Muscle layer of colon (tissue), 2 donors: ENCODE measurements around the gene GHRHR.

Source experiments
- H3K27ac ChIP-seq: one replicate; pipeline ENCODE4 v1.7.0; 2013; ENCODE audit warnings: low read depth, mild to moderate bottlenecking, low read length, moderate library complexity
- H3K27me3 ChIP-seq, 2 donors: one replicate each; pipeline ENCODE4 v1.7.0; 2013; ENCODE audit warnings: low read length in 2 of 2, mild to moderate bottlenecking in 2 of 2; ENCODE audit not compliant: insufficient read depth in 2 of 2, control insufficient read depth in 1 of 2
- H3K36me3 ChIP-seq: one replicate; pipeline ENCODE4 v1.7.0; 2013; ENCODE audit warnings: mild to moderate bottlenecking, low read length; ENCODE audit not compliant: insufficient read depth
- H3K4me1 ChIP-seq: one replicate; pipeline ENCODE4 v1.7.0; 2013; ENCODE audit warnings: mild to moderate bottlenecking, low read length; ENCODE audit not compliant: insufficient read depth
- H3K4me3 ChIP-seq, 2 donors: one replicate each; pipeline ENCODE4 v1.7.0; 2013; ENCODE audit warnings: low read length in 2 of 2, low read depth in 1 of 2, mild to moderate bottlenecking in 1 of 2, moderate library complexity in 1 of 2
- H3K9ac ChIP-seq: one replicate; pipeline ENCODE4 v1.7.0; 2013; ENCODE audit warnings: low read length
- H3K9me3 ChIP-seq: one replicate; pipeline ENCODE4 v1.7.0; 2013; ENCODE audit warnings: mild to moderate bottlenecking, low read length
- donor health status: abdominal sarcoma.
- donor health status: Adenocarcinoma of cecum.

GHRHR gene

DNA sequence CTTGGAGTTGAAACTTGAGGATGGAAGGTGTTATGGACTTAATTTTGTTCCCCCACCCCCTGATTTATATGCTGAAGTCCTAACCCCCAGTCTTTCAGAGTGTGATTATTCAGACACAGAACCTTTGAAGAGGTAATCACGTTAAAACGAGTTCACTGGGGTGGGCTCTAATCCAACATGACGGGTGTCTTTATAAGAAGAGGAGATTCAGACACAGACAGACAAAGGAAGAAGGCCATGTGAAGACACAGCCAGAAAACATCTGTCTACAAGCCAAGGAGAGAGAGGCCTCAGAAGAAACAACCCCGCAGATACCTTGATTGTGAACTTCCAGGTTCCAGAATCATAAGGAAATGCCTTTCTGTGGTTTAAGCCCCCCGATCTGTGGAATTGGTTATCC, 37.0 kb downstream of the GHRHR start:
- Histone ChIP-seq H3K27ac (no peak overlapping the region), H3K27me3 (no peaks in the 10 kb centered on the region), H3K4me3 (no peak overlapping the region)

DNA sequence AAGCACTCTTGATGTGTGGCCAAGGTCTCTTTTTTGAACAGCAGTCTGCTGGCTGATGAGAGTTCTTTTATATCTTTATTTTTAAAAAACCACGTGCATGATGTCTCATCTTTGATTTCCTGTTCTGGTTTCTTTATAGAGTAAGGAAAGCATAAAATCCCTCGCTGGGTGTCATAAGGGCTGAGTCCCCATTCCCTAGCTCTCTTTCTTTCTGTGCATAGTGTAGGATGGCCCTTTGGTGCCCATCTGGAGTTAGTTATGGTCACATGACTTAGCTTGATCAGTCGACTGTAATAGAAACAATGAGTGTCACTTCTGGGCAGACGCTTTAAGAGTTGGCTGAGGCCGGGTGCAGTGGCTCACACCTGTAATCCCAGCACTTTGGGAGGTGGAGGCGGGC, 38.5 kb downstream of the GHRHR start:
- H3K9ac ChIP-seq: no peak overlapping the region
- H3K27me3 ChIP-seq: no peaks in the 10 kb centered on the region
- H3K9me3 ChIP-seq: no peaks in the 10 kb centered on the region
- no peaks in the 10 kb centered on the region for H3K36me3 ChIP-seq
- no peak overlapping the region for H3K4me3 ChIP-seq
- no peak overlapping the region for H3K27ac ChIP-seq
- no peaks in the 10 kb centered on the region for H3K4me1 ChIP-seq

More for the DNA sequence above, 37.0 kb downstream of the GHRHR start:
- Histone ChIP-seq H3K36me3 (no peaks in the 10 kb centered on the region), H3K4me1 (no peaks in the 10 kb centered on the region), H3K9ac (no peak overlapping the region), H3K9me3 (no peaks in the 10 kb centered on the region)

DNA sequence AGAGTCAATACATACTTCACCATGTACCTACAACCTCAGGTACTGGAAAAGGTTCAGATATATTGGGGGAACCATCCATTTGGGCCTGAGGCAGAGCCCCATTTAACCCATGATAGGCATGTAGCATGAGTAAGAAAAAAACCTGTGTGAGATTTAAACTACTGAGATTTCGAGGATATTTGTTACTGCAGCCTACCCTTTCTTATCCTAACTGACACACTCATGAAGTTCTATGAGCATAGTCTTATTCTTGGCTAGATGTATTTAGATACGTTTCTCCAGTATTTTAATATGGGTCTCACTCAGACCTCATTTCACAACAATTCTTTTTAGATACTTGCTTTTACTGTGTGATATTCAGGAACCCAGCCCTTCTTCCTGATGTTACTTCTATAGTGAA, 39.3 kb downstream of the GHRHR start:
- no peak overlapping the region for H3K4me3 ChIP-seq
- H3K27ac ChIP-seq: no peak overlapping the region
- H3K36me3 ChIP-seq: no peaks in the 10 kb centered on the region
- H3K9ac ChIP-seq: no peak overlapping the region
- H3K27me3 ChIP-seq: no peaks in the 10 kb centered on the region
- H3K4me1 ChIP-seq: no peaks in the 10 kb centered on the region
- H3K9me3 ChIP-seq: no peaks in the 10 kb centered on the region

DNA sequence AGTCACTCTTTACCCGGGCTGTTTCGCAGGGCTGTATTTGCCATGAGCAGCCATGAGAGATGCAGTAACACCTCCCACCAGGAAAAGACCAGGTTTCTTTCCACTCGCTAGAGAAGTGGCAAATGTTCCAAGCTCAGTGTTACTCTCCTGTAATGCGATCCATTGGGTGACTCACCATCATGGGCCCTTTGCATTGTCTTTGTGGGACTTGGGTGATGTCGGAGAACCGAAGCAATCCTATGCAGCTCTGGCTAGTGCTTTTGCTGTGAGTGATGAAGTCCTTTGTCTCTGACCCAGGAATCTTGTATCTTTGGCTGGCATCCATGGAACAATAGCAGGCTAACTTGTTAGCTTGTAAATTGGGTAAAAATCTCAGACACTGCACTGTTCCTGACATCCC, 40.0 kb downstream of the GHRHR start:
- Histone ChIP-seq H3K4me1 (no peaks in the 10 kb centered on the region), H3K27ac (no peak overlapping the region), H3K4me3 (no peak overlapping the region), H3K9ac (no peak overlapping the region), H3K36me3 (no peaks in the 10 kb centered on the region), H3K27me3 (no peaks in the 10 kb centered on the region), H3K9me3 (no peaks in the 10 kb centered on the region)

DNA sequence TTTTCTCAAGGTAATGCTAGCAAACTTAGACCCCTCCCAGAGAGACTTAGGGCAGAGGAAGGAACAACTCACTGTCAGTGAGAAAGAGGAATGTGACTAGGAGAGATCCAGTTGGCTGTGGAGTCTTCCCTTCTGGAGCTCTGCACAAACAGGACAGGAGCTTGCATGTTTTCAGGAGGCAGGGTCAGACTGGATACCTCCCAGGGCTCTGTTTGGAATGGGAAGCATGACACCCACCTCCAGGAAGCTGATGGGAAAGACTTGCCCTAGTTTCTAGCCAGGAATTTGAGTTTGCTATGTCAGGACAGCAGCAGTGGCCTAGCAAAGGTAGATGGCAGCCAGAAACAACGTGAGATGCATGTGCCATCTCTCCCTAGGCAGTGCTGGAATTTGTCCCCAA, 40.6 kb downstream of the GHRHR start:
- no peaks in the 10 kb centered on the region for H3K27me3 ChIP-seq
- no peaks in the 10 kb centered on the region for H3K36me3 ChIP-seq
- H3K9ac ChIP-seq: no peak overlapping the region
- no peaks in the 10 kb centered on the region for H3K4me1 ChIP-seq
- no peaks in the 10 kb centered on the region for H3K9me3 ChIP-seq
- H3K4me3 ChIP-seq: no peak overlapping the region
- H3K27ac ChIP-seq: no peak overlapping the region

DNA sequence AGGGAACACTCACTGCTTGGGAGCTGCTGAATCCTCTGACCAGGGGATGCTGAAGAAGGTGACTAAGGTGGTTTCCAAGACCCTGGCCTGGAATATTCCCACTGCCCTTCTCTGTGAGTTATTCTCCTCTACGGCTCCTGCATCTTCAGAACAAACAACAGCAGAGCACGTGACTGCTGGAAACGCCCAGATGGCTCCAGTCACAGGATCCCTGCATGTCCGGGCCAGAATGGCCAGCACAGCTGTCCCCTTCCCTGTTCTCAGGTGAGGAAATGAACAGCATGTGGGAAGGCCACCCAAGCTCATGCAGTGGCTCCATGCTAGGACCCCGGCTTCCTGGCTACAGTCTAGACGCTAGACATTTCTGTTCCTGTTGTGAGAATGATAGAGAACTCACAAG, 43.1 kb downstream of the GHRHR start:
- no peak overlapping the region for H3K4me3 ChIP-seq
- no peak overlapping the region for H3K27ac ChIP-seq
- no peaks in the 10 kb centered on the region for H3K27me3 ChIP-seq
- H3K36me3 ChIP-seq: no peaks in the 10 kb centered on the region
- no peaks in the 10 kb centered on the region for H3K9me3 ChIP-seq
- no peak overlapping the region for H3K9ac ChIP-seq
- H3K4me1 ChIP-seq: no peaks in the 10 kb centered on the region

DNA sequence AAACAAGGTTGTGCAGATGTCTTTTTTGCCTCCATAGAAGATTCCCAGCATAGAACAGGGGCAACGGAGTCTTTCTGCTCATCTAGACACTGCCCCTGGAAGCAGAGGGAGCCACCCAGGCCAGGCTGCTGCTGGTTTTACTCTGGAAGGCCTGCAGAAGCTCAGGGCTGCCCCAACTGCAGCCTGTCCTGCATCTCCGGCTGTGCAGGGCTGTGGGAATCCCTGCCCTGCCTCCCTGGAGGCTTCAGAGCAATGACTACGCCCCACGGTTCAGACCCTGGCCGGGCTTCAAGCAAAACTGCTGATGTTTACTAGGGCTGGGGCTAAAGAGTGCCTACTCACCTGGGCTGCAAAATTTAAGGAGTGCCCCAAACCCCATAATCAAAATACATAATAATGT, 43.9 kb downstream of the GHRHR start:
- H3K27ac ChIP-seq: no peak overlapping the region
- H3K36me3 ChIP-seq: no peaks in the 10 kb centered on the region
- H3K27me3 ChIP-seq: no peaks in the 10 kb centered on the region

DNA sequence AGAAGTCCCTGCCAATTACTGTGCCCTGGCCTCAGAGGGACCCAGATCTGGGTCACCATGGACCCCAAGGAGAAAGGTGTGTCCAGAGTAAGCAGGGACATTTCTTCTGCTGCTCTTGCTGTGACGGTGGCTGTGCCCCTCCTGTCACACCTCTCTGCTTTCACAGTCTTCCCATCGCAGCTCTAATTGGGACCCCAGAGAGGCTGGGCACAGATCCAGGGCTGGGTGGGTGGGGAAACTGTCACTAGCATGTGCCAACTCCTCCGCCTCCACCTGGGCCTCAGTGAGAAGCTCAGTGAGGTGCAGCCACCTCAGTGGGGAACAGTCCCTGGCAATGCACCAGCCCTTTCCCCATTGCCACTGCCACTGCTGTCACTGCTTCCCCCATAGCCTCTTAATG, 51.1 kb downstream of the GHRHR start:
- no peaks in the 10 kb centered on the region for H3K36me3 ChIP-seq
- no peak overlapping the region for H3K4me3 ChIP-seq
- no peaks in the 10 kb centered on the region for H3K9me3 ChIP-seq
- no peaks in the 10 kb centered on the region for H3K27me3 ChIP-seq
- H3K27ac ChIP-seq: no peak overlapping the region
- no peaks in the 10 kb centered on the region for H3K4me1 ChIP-seq
- no peak overlapping the region for H3K9ac ChIP-seq

More for the DNA sequence above, 43.9 kb downstream of the GHRHR start:
- Histone ChIP-seq H3K4me1 (no peaks in the 10 kb centered on the region), H3K4me3 (no peak overlapping the region), H3K9ac (no peak overlapping the region), H3K9me3 (no peaks in the 10 kb centered on the region)

DNA sequence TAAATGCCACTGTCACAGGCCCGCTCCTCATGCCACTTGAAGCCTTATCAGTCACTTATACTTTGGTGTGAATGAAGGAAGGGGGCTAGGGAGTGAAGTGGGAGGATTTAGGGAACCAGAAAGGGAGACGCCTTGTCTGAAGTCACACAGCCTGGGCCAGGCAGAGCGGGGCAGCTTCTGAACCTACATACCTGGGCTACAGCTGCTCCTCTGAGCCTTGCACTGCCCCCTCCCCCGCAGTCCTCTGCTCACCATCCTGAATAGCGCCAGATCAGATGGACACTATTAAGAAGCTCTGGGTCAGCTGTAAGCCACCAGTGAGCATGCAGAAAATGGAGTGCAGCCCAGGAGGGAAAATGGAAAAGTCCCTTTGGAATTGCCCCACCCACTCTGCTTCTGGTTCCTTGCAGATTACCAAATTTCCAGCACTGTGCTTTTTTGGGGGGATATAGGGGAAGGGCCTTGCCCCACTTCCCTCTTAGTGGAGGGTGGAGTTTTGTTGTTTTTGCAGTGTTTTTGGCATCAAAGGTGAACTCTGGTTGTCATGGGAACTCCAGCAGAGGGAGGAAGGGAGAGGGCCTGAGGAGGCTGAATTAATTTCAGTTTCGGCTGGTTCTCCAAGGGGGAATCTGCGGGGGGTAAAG, 53.4 kb downstream of the GHRHR start:
- Histone ChIP-seq H3K4me3 (no peak overlapping the region), H3K27me3 (no peaks in the 10 kb centered on the region), H3K4me1 (no peaks in the 10 kb centered on the region), H3K9ac (no peak overlapping the region), H3K9me3 (no peaks in the 10 kb centered on the region), H3K36me3 (no peaks in the 10 kb centered on the region), H3K27ac (no peak overlapping the region)

DNA sequence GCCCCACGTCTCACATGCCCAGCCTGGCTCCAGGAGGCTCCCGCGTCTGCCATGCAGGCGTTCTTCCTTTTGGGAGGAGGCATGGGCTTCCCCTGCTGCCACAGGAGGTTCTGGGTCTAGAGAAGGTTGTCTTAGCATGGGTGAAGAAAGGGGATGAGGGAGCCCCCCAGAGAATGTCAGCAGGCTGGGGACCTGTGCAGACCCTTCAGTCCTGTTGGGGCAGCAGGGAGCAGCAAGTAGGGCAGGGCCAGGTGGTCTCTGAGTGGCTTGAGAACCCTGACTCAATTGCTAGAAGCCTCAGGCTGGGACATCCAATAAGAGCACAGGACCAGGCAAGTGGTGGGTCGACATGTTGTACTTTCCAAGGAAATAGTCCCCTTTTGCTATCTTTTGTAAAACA, 54.0 kb downstream of the GHRHR start:
- Histone ChIP-seq H3K4me3 (no peak overlapping the region), H3K36me3 (no peaks in the 10 kb centered on the region), H3K27ac (no peak overlapping the region), H3K27me3 (no peaks in the 10 kb centered on the region), H3K9ac (no peak overlapping the region), H3K4me1 (no peaks in the 10 kb centered on the region), H3K9me3 (no peaks in the 10 kb centered on the region)

DNA sequence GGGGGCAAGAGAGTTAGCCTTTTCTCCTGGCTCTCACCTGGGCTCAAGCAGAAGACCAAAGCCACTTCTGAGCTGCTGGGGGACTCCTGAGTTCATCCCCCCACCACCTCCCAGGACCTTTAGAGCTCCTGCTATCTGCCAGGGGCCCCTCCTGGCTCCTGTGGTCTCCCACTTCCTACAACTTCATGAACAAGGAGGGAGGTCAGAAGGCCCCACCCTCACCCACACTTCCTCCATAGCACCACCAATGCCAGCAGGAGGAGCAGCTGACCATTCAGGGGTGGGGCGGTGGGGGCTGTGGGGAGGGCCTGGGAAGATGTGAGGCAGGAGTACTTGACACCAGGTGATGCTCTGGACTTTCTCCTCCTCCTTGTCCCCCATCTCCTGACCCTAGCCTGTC, 55.8 kb downstream of the GHRHR start:
- no peak overlapping the region for H3K27ac ChIP-seq
- H3K4me3 ChIP-seq: no peak overlapping the region
- no peaks in the 10 kb centered on the region for H3K9me3 ChIP-seq
- no peak overlapping the region for H3K9ac ChIP-seq
- H3K36me3 ChIP-seq: no peaks in the 10 kb centered on the region
- H3K27me3 ChIP-seq: no peaks in the 10 kb centered on the region
- no peaks in the 10 kb centered on the region for H3K4me1 ChIP-seq

DNA sequence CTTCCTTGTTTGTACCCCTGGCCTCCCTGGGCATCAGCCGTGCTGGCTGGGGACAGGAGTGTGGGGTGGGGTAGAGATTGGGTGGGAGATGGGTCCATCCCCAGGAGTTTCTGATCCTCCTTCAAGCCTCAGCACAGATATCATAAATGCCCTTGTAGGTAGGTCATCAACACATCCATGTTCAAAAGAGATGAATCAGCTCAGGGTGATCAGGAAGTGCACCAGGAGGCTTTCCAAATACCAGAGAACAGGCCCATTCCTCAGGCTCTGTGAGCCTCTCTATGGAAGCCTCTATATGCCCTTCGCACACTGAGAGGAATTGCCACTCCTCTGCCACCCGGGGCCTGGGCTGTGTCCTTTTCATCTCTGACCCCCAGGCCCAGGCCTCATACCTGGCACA, 56.4 kb downstream of the GHRHR start:
- no peaks in the 10 kb centered on the region for H3K9me3 ChIP-seq
- H3K36me3 ChIP-seq: no peaks in the 10 kb centered on the region

More for the DNA sequence above, 56.4 kb downstream of the GHRHR start:
- no peak overlapping the region for H3K9ac ChIP-seq
- no peaks in the 10 kb centered on the region for H3K4me1 ChIP-seq
- H3K27me3 ChIP-seq: no peaks in the 10 kb centered on the region
- H3K4me3 ChIP-seq: no peak overlapping the region
- H3K27ac ChIP-seq: no peak overlapping the region
